K562 (cell line): ENCODE results near the gene SRCIN1. TPM values are rescaled to one million over a fixed set of nuclear protein-coding genes. Genes with fewer than 3 reads are reported as not detected.

Source experiments
- ATAC-seq: fragments of 200-7000 bp; cut with Tn5 transposase; 3 replicates; pipeline ENCODE4 v1.9.1; 2020; ENCODE audit warnings: moderate library complexity
- BruUV-seq: library from RNA; stranded (reverse); fragments of 400-500 nt; replicated peaks from 2 replicates; lab custom pipeline; 2021; lab: Mats Ljungman, UMichigan
- CTCF ChIA-PET: fragments of 300-600 bp; formaldehyde crosslinking; extraction: SDS; loops from one replicate; lab custom pipeline; 2021; ENCODE audit warnings: low intra/inter-chr PET ratio; lab: Yijun Ruan, JAX
- POLR2A ChIA-PET: fragments of 300-600, 350-650 bp; sonication (Branson Sonifier 250); formaldehyde crosslinking; extraction: SDS; loops from one replicate; lab custom pipeline; 2021; ENCODE audit warnings: antibody characterized with exemption, inconsistent platforms; lab: Yijun Ruan, JAX
- DNase-seq, 4 experiments: peaks; one replicate each; pipeline versions ENCODE4 v3.0.0 to v3.0.0-alpha.2; 2011 to 2018; ENCODE audit warnings: low spot score in 3 of 4, mixed read lengths in 3 of 4; ENCODE audit errors: extremely low read depth in 1 of 4
- FAIRE-seq: peaks from 2 replicates; lab custom pipeline; 2011; peaks lifted over from hg19 to GRCh38; lab: Jason Lieb, UNC
- H2AFZ ChIP-seq: 2 replicates; pipeline ENCODE4 v1.6.0; 2011; ENCODE audit warnings: low read depth, low read length, control low read depth, inconsistent platforms
- H3K27ac ChIP-seq: fragments of 200-600 bp; 3 replicates; pipeline ENCODE4 v1.8.0; 2011; ENCODE audit warnings: low read depth, mild to moderate bottlenecking, control low read depth, inconsistent platforms, low read length, moderate library complexity, mixed read lengths; ENCODE audit errors: extremely low read depth
- H3K27me3 ChIP-seq, 2 experiments: fragments of 300-600 bp in 1 of 2; 2 replicates in 1 of 2; 3 replicates in 1 of 2; pipeline versions ENCODE4 v1.6.0 to v1.8.0; 2011; ENCODE audit warnings: inconsistent platforms in 2 of 2, low read length in 2 of 2, mild to moderate bottlenecking in 1 of 2, mixed read lengths in 1 of 2, moderate library complexity in 1 of 2; ENCODE audit not compliant: control insufficient read depth in 2 of 2, insufficient read depth in 2 of 2
- H3K36me3 ChIP-seq: fragments of 300-600 bp; 3 replicates; pipeline ENCODE4 v1.8.0; 2011; ENCODE audit warnings: mild to moderate bottlenecking, low read length, inconsistent platforms; ENCODE audit not compliant: control insufficient read depth, insufficient read depth
- H3K4me1 ChIP-seq, 2 experiments: fragments of 200-600 bp in 1 of 2; replicated peaks in 1 of 2; 2 replicates in 1 of 2; 3 replicates in 1 of 2; pipeline versions ENCODE4 v1.5.1 to v1.8.0; 2011; ENCODE audit warnings: inconsistent platforms in 2 of 2, low read length in 2 of 2, mild to moderate bottlenecking in 1 of 2, mixed read lengths in 1 of 2, moderate library complexity in 1 of 2; ENCODE audit not compliant: control insufficient read depth in 2 of 2, insufficient read depth in 2 of 2
- H3K4me2 ChIP-seq: 2 replicates; pipeline ENCODE4 v1.6.1; 2011; ENCODE audit warnings: low read length, control low read depth, inconsistent platforms, mixed read lengths; ENCODE audit not compliant: insufficient read depth
- H3K4me3 ChIP-seq: fragments of 200-600 bp; sonication (generic), shearing (Covaris generic); 2 replicates; pipeline ENCODE4 v1.5.1; 2016; ENCODE audit warnings: control low read depth, inconsistent platforms
- H3K79me2 ChIP-seq: fragments of 200-600 bp; 3 replicates; pipeline ENCODE4 v1.8.0; 2011; ENCODE audit warnings: low read length, inconsistent platforms; ENCODE audit not compliant: control insufficient read depth, insufficient read depth
- H3K9ac ChIP-seq, 2 experiments: 2 replicates each; pipeline versions ENCODE4 v1.6.0 to v1.6.1; 2011; ENCODE audit warnings: low read depth in 2 of 2, low read length in 2 of 2, control low read depth in 1 of 2, inconsistent platforms in 1 of 2, mild to moderate bottlenecking in 1 of 2, mixed read lengths in 1 of 2; ENCODE audit not compliant: insufficient read depth in 1 of 2
- H3K9me1 ChIP-seq: one replicate; pipeline ENCODE4 v1.6.0; 2011; ENCODE audit warnings: inconsistent platforms, mild to moderate bottlenecking, low read length, moderate library complexity; ENCODE audit not compliant: control insufficient read depth, insufficient read depth
- H3K9me3 ChIP-seq: replicated peaks from 2 replicates; pipeline ENCODE4 v1.5.1; 2011; ENCODE audit warnings: low read depth, low read length, inconsistent platforms; ENCODE audit not compliant: control insufficient read depth, insufficient read depth
- H4K20me1 ChIP-seq: replicated peaks from 2 replicates; pipeline ENCODE4 v1.6.1; 2011; ENCODE audit warnings: low read length, inconsistent platforms, mixed read lengths; ENCODE audit not compliant: control insufficient read depth, insufficient read depth
- BHLHE40 ChIP-seq: IDR thresholded peaks from 2 replicates; pipeline ENCODE4 v1.6.1; 2011; ENCODE audit warnings: low read length, improper control_type of control experiment
- C11orf30 ChIP-seq: fragments of 450-650 bp; IDR thresholded peaks from 2 replicates; pipeline ENCODE4 v1.6.1; 2016; ENCODE audit warnings: low read depth, mild to moderate bottlenecking
- DPF2 ChIP-seq: fragments of 450-650 bp; IDR thresholded peaks from 2 replicates; pipeline ENCODE4 v1.6.1; 2016
- EGR1 ChIP-seq: fragments of 450-650 bp; conservative IDR thresholded peaks from 2 replicates; pipeline ENCODE4 v1.6.1; 2017; ENCODE audit warnings: mild to moderate bottlenecking
- JUND ChIP-seq, 2 experiments: IDR thresholded peaks; 2 replicates in 1 of 2; 3 replicates in 1 of 2; pipeline ENCODE4 v1.6.1; 2011; ENCODE audit warnings: borderline replicate concordance in 2 of 2, low read depth in 2 of 2, low read length in 2 of 2, improper control_type of control experiment in 1 of 2, missing biosample characterization in 1 of 2, missing genetic modification characterization in 1 of 2, missing genetic modification reagents in 1 of 2
- NFE2 ChIP-seq: IDR thresholded peaks from 2 replicates; pipeline ENCODE4 v1.6.1; 2014; ENCODE audit warnings: antibody characterized with exemption, low read depth
- NRF1 ChIP-seq, 2 experiments: fragments of 450-650 bp; IDR thresholded peaks in 1 of 2; conservative IDR thresholded peaks in 1 of 2; 2 replicates each; pipeline ENCODE4 v1.6.1; 2014; ENCODE audit warnings: mild to moderate bottlenecking in 2 of 2
- POLR2B ChIP-seq: fragments of 450-650 bp; IDR thresholded peaks from 2 replicates; pipeline ENCODE4 v1.6.1; 2018; ENCODE audit warnings: low read depth; ENCODE audit not compliant: partially characterized antibody
- SMAD2 ChIP-seq: fragments of 150-350 bp; IDR thresholded peaks from 2 replicates; pipeline ENCODE4 v1.6.1; 2014; ENCODE audit warnings: low read depth, mild to moderate bottlenecking, low read length
- ZKSCAN1 ChIP-seq: fragments of 150-350 bp; IDR thresholded peaks from 2 replicates; pipeline ENCODE4 v1.6.1; 2016; ENCODE audit warnings: low read depth, low read length
- WGBS: fragments of 100-300 bp; shearing (Covaris generic); methylation state at CpG from one replicate; pipeline ENCODE4 v1.1.6; 2016; ENCODE audit warnings: low coverage, mixed read lengths; ENCODE audit not compliant: insufficient coverage; ENCODE audit errors: missing lambda C conversion rate; 5-methylcytosine and 5-hydroxymethylcytosine counted together
- in situ Hi-C: fragments of 300-500 bp; cut with MboI; formaldehyde crosslinking; loops from 4 replicates; pipeline ENCODE4 v1.15.0; 2018; ENCODE audit warnings: inconsistent platforms, mixed read lengths
- intact Hi-C: fragments of 100-400 bp; cut with micrococcal nuclease; formaldehyde crosslinking; loops from 2 replicates; pipeline ENCODE4 v1.14.2; 2022
- polyA plus RNA-seq, 8 experiments: library from polyadenylated mRNA; depleted of rRNA in 4 of 8; stranded (reverse) in 5 of 8; unstranded in 3 of 8; fragments of >200 nt; fragmentation: Nextera tagmentation in 2 of 8; fragmentation: Illumina TruSeq in 1 of 8; extraction: Ambion mirVana in 2 of 8; extraction: Trizol in 1 of 8; gene quantifications; 2 replicates each; pipeline versions ENCODE4 v1.2.1 to v1.2.3, GENCODE V29; 2011 to 2014; ENCODE audit warnings: inconsistent platforms in 1 of 8, missing spikeins in 1 of 8
- total RNA-seq, 7 experiments: library from RNA; depleted of rRNA in 6 of 7; stranded (reverse); fragments of >200 nt in 6 of 7; fragmentation: Illumina TruSeq in 2 of 7; extraction: Trizol in 2 of 7; gene quantifications; 2 replicates each; pipeline versions ENCODE4 v1.2.1 to v1.2.3, GENCODE V29; 2011 to 2021; ENCODE audit warnings: low replicate concordance in 1 of 7
- TF ChIP-seq, protein P1 (sequence below), 3 experiments: fragments of 200-800 bp in 1 of 3; fragments of 250-450 bp in 1 of 3; fragments of 450-650 bp in 1 of 3; sonication (Bioruptor Pico) in 1 of 3; sonication (Bioruptor generic) in 1 of 3; formaldehyde crosslinking in 1 of 3; IDR thresholded peaks; 2 replicates each; pipeline versions ENCODE4 v1.6.1 to v1.8.0; 2016 to 2022; ENCODE audit warnings: mild to moderate bottlenecking in 2 of 3, missing genetic modification characterization in 2 of 3, missing compliant biosample characterization in 1 of 3, moderate library complexity in 1 of 3
- TF ChIP-seq, protein P2 (sequence below): fragments of 450-650 bp; IDR thresholded peaks from 2 replicates; pipeline ENCODE4 v1.6.1; 2016
- TF ChIP-seq, protein P3 (sequence below), 2 experiments: fragments of 450-650 bp; IDR thresholded peaks; 2 replicates each; pipeline ENCODE4 v1.6.1; 2016
- TF ChIP-seq, protein P4 (sequence below): conservative IDR thresholded peaks from 2 replicates; pipeline ENCODE4 v1.6.1; 2011; ENCODE audit warnings: low read depth, mild to moderate bottlenecking, low read length; ENCODE audit not compliant: control insufficient read depth

Gene SRCIN1
- total and polyA plus RNA-seq, 9 of the 15 experiments (the other 6 are each of a cell fraction or from before 2014, with no cell fraction given) = 0.09 to 0.33 (median 0.13) TPM; not detected in 6

DNA sequence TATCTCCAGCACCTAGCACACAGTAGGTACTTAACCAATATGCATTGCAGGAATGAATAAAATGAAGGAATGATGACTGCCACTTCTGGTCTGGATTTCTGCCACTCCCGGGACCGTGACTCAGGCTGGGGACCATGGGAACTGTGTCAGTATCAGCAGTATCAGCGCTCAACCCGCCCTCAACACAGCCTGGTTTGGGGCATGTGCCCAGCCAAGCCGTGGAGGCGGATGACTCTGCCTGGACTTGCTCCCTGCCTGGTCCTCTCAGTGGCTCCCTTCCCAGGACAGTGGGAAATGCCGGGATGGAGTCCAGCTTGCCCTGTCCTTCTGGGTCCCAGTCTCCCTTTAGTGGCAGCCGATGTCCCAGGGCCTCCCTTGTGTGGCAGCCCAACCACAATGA is 55.1 kb downstream of the SRCIN1 start:
- no peak overlapping the region; the same call in 1 of the 2 replicates for H2AFZ ChIP-seq
- no peak overlapping the region for H3K27ac ChIP-seq
- DNase-seq = peak in 3 of 4 experiments; percentile 56 to 71 (median 64)
- 2% methylated on average over 8 of the region's 8 CpGs for WGBS
- no peak overlapping the region for H3K4me2 ChIP-seq
- in situ Hi-C loops (no loop called here), intact Hi-C loops (no loop called here)
- no peak for FAIRE-seq
- BruUV-seq = no TSS peak
- no peak overlapping the region for H3K4me3 ChIP-seq
- H4K20me1 ChIP-seq = peaks cover 13% of the 10 kb centered on the region; the same call in 1 of the 2 replicates
- CTCF ChIA-PET = no interaction called here
- POLR2A ChIA-PET = interaction anchor here (0.6 to 1.5 kb wide), 4 partner anchors 8 to 115 kb away, joined by 3 to 6 read pairs (median 4); no protein-coding TSS in a partner anchor
- H3K4me1 ChIP-seq = peaks cover 0 to 13% of the 10 kb centered on the region in 2 experiments; a peak in 2 of 5 replicates
- no peaks in the 10 kb centered on the region for H3K36me3 ChIP-seq
- no peaks in the 10 kb centered on the region for H3K9me1 ChIP-seq
- H3K9me3 ChIP-seq = no peaks in the 10 kb centered on the region
- H3K27me3 ChIP-seq = peaks cover 36 to 80% of the 10 kb centered on the region in 2 experiments
- H3K79me2 ChIP-seq = no peaks in the 10 kb centered on the region
- 0 out of 4 replicates have a peak overlapping the region, but pooled peaks of 1 of the 2 experiments have one; percentile 42 for H3K9ac ChIP-seq
- peak; percentile 88 for ATAC-seq
- 0 out of 2 replicates have a peak, but pooled peaks have one; percentile 29 for TF ChIP-seq NFE2
- 0 out of 2 replicates have a peak, but pooled peaks have one; percentile 19 for TF ChIP-seq C11orf30
- TF ChIP-seq, protein P1, sequence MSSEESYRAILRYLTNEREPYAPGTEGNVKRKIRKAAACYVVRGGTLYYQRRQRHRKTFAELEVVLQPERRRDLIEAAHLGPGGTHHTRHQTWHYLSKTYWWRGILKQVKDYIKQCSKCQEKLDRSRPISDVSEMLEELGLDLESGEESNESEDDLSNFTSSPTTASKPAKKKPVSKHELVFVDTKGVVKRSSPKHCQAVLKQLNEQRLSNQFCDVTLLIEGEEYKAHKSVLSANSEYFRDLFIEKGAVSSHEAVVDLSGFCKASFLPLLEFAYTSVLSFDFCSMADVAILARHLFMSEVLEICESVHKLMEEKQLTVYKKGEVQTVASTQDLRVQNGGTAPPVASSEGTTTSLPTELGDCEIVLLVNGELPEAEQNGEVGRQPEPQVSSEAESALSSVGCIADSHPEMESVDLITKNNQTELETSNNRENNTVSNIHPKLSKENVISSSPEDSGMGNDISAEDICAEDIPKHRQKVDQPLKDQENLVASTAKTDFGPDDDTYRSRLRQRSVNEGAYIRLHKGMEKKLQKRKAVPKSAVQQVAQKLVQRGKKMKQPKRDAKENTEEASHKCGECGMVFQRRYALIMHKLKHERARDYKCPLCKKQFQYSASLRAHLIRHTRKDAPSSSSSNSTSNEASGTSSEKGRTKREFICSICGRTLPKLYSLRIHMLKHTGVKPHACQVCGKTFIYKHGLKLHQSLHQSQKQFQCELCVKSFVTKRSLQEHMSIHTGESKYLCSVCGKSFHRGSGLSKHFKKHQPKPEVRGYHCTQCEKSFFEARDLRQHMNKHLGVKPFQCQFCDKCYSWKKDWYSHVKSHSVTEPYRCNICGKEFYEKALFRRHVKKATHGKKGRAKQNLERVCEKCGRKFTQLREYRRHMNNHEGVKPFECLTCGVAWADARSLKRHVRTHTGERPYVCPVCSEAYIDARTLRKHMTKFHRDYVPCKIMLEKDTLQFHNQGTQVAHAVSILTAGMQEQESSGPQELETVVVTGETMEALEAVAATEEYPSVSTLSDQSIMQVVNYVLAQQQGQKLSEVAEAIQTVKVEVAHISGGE (CRISPR knock-in tag; IDR thresholded peaks at IDR 0.05) = no peak
- peak; percentile 73 to 79 for TF ChIP-seq NRF1 (conservative IDR thresholded peaks at IDR 0.05 in 1 of 2, IDR thresholded peaks at IDR 0.05 in 1 of 2)
- peak; percentile 26; the same call in 1 of the 2 replicates for TF ChIP-seq JUND (IDR thresholded peaks at IDR 0.05; ENCODE audit: borderline replicate concordance, low read depth, low read length)
- 0 out of 3 replicates have a peak, but pooled peaks have one; percentile 41 for TF ChIP-seq JUND (tag; IDR thresholded peaks at IDR 0.05; ENCODE audit: borderline replicate concordance, low read depth, low read length)
- TF ChIP-seq, protein P2, sequence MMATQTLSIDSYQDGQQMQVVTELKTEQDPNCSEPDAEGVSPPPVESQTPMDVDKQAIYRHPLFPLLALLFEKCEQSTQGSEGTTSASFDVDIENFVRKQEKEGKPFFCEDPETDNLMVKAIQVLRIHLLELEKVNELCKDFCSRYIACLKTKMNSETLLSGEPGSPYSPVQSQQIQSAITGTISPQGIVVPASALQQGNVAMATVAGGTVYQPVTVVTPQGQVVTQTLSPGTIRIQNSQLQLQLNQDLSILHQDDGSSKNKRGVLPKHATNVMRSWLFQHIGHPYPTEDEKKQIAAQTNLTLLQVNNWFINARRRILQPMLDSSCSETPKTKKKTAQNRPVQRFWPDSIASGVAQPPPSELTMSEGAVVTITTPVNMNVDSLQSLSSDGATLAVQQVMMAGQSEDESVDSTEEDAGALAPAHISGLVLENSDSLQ = peak; percentile 64
- no peak for TF ChIP-seq POLR2B
- TF ChIP-seq SMAD2 = no peak
- TF ChIP-seq, protein P3, sequence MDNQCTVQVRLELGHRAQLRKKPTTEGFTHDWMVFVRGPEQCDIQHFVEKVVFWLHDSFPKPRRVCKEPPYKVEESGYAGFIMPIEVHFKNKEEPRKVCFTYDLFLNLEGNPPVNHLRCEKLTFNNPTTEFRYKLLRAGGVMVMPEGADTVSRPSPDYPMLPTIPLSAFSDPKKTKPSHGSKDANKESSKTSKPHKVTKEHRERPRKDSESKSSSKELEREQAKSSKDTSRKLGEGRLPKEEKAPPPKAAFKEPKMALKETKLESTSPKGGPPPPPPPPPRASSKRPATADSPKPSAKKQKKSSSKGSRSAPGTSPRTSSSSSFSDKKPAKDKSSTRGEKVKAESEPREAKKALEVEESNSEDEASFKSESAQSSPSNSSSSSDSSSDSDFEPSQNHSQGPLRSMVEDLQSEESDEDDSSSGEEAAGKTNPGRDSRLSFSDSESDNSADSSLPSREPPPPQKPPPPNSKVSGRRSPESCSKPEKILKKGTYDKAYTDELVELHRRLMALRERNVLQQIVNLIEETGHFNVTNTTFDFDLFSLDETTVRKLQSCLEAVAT (IDR thresholded peaks at IDR 0.05) = no peak
- TF ChIP-seq DPF2 = 0 out of 2 replicates have a peak, but pooled peaks have one; percentile 18
- TF ChIP-seq, protein P4, sequence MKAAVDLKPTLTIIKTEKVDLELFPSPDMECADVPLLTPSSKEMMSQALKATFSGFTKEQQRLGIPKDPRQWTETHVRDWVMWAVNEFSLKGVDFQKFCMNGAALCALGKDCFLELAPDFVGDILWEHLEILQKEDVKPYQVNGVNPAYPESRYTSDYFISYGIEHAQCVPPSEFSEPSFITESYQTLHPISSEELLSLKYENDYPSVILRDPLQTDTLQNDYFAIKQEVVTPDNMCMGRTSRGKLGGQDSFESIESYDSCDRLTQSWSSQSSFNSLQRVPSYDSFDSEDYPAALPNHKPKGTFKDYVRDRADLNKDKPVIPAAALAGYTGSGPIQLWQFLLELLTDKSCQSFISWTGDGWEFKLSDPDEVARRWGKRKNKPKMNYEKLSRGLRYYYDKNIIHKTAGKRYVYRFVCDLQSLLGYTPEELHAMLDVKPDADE = no peak
- TF ChIP-seq BHLHE40 = peak; percentile 40; the same call in 1 of the 2 replicates
- TF ChIP-seq ZKSCAN1 = peak; percentile 87
- no peak for TF ChIP-seq EGR1
